ENCODE results near the gene HSPBAP1.

The HSPBAP1 gene, protein sequence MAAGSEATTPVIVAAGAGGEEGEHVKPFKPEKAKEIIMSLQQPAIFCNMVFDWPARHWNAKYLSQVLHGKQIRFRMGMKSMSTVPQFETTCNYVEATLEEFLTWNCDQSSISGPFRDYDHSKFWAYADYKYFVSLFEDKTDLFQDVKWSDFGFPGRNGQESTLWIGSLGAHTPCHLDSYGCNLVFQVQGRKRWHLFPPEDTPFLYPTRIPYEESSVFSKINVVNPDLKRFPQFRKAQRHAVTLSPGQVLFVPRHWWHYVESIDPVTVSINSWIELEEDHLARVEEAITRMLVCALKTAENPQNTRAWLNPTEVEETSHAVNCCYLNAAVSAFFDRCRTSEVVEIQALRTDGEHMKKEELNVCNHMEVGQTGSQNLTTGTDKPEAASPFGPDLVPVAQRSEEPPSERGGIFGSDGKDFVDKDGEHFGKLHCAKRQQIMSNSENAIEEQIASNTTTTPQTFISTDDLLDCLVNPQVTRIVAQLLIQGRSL

DNA sequence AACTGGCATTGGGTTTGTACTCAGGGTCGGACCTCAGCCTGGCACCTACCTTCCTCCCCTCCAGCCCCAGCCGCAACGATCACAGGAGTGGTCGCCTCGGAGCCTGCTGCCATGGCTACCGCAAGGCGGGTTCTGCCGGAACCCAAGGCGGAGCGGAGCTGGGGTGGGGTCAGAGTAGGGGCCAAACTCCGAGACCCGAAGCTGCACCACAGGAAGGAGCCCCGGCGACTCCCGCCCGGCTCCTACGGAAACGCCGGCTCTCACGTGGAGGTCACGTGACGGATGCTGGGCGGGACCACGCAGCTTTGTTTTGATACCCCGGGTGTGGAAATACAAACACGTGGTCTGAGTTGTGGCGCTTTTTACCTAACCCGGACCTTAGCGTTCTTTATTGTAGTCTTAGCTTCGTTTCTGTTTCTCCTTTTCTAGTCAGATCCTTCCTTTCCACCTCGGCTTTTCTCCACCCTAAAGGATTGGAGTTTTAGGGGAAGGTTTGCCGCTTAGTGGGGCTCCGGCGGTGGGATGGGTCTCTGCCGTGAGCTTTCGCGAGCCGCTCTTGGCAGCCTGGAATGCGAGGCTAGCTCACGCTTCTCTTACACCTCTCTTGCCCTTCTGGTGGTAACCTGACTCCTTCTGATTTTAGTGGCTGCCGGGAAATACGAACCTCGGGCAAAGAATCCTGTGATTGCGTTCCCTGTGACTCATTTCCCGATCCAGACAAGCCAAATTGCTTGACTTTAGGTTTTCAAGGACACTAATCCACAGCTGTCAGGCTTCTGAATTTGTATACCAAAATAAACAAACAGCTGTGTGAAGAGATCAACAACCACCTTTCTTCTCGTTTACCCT, at the start of gene HSPBAP1:
TSS of gene HSPBAP1 (minus strand) at position 264 of the 849 bp plus-strand sequence. CDS start at position 113, 151 bp downstream.
- DNase-seq: no peak

DNA sequence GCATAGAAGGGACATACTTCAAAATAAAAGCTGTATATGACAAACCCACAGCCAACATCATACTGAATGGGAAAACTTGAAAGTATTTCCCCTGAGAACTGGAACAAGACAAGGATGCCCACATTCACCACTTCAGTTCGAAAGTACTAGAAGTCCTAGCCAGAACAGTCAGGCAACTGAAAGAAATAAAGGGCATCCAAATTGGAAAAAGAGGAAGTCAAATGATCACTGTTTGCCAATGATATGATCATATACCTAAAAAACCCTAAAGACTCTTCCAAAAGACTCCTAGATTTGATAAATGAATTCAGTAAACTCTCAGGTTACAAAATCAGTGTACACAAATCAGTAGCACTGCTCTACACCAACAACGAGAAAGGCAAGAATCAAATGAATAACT, 42.0 kb upstream of the HSPBAP1 start:
- no peak for DNase-seq

DNA sequence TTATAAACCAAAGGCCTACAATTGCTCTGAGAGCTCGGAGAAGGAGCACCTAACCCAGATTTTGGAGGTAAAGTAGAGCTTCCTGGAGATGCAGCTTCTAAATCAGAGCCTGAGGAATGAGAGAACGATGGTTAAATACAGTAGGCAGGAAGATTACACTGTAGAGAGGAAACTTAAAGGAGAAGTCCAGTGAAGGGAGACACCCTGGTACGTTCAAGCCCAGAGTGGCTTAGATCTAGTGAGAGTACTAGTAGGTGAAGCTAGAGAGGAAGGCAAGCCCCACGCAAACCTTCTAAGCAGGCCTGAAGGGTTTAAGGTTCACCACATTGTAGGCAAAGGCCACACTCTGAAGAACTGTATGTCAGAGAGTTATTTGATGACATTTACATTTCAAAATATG, 34.6 kb upstream of the HSPBAP1 start:
- no peak for DNase-seq

DNA sequence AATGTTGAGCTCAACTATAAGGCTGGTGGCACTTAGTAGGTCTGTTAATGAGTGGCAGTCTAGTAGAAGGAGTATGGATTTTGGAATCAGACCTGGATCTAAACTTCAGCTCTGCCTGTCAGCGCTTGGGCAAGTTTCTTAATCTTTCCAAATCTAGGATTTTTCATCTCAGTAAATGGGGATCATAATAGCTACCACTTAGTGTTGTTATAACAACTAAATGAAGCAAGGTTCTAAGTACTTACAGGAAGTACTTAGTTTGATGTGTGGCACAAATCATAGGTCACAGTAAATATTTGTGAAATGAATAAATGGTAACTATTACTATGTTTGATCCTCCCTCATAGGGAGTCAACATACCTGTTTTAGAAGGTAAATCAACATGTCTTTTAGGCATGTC, 32.6 kb upstream of the HSPBAP1 start:
- DNase-seq: no peak

DNA sequence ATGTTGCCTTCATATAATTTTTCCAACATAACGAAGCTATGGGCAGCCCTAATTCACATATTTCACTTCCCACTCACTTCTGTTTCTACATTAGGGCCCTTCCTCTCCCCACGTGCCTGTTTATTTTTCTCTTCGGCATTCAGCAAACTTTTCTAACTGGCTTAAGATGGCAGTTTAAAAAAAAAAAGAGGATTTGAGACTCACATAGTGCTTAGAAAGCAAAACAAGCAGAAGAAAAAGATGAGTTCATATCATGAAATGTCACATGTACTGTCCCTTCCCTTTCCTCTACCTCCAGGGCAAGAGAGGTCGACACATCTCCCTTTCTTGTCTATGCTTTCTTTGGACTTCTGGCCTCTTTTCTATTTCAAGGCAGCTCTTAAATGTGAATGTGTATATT, 31.8 kb upstream of the HSPBAP1 start:
- DNase-seq: no peak

DNA sequence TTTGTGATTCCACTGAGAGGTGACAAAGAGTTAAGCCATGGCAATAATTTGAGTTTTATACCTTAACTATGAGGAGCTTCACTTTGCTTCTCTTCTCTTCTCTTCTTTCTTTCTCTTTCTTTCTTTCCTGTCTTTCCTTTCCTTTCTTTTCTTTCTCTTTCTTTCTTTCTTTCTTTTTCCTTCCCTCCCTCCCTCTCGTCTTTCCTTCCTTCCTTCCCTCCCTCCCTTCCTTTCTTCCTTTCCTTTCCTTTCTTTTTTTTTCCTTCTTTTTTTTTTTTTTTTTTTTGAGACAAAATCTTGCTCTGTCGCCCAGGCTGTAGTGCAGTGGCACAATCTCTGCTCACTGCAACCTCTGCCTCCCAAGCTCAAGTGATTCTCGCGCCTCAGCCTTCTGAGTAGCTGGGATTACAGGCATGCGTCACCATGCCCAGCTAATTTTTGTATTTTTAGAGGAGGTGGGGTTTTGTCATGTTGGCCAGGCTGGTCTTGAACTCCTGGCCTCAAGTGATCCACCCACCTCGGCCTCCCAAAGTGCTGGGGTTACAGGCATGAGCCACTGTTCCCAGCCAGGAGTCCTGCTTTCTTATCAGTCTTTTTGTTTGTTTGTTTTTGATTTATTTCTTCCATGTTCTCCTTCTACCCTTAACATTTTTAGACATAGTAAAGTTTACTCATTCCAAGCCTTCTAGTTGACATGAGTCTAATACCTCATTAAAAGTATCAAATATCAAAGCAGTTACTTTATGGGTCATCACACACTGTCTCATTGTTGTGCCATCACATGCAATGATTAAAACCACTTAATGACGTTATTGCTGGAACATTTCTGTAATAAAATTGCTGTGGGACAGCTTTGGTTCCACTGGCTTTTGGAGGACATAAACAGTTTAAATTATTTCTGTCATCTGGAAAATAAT, 31.1 kb upstream of the HSPBAP1 start:
- DNase-seq: no peak

DNA sequence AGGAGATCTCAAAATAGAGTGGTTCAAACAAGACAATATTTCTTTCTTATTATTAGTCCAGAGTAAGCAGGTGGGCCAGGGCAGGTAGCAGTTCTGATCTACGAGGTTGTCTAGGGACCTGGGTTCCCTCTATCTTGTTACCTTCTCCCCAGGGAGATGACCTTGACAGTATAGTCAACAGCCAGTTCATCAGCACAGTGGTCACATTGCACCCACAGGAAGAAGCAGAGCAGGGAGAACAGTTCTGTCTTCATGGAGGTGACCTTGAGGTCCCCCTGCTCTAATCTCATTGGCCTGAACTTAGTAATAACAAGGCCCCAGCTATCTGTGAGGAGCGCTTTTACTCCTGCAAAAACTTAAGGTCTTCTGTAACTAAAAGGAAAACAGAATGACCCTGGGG, 23.0 kb upstream of the HSPBAP1 start:
- DNase-seq: no peak

DNA sequence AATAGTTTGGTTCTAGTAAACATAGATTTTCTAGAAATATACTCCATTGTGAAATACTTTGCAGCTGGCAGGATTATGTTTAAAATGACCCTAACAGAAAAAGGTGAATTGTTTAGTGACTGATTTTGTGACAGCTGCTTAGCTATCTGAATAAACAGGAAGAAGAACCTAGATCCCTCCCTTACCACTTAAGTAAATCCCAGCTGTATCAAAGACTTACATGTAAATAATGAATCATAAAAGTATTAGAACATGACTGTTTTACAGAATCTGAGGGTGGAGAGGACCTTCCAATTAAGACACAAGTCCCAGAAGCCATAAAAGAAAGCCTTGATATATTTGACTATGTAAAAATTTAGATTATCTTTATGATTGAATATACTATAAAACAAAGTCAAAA, 17.1 kb upstream of the HSPBAP1 start:
- no peak for DNase-seq

DNA sequence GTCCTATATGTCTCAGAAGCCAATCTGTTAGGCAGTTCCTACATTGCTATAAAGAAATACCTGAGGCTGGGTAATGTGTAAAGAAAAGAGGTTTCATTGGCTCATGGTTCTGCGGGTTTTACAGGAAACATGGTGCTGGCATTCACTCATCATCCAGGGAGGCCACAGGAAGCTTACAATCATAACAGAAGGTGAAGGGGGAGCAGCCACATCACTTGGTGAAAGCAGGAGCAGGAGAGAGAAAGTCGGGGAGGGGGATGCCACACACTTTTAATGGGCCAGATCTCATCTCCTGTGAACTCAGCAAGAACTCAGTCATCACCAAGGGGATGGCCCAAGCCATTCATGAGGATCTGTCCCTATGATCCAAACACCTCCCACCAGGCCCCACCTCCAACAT, 10.3 kb upstream of the HSPBAP1 start:
- no peak for DNase-seq

DNA sequence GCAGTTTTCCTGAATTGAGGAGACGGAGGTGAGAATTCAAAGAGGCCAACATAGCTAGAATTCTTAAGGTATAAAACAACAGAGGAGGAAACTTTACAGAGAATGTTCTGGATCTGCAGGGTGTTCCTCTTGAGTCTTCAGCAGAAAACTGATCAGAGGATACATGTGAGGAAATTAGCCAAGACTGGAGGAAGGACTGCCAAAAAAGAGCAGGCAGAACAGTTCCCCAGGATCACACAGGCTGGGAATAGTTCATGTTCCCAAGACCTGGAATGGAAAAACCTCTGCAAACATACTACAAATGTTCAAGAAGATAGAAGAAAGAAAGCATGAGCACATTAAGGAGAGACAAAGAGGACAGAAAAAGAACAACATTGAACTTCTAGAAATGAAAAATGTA, 8.7 kb upstream of the HSPBAP1 start:
- DNase-seq: no peak

DNA sequence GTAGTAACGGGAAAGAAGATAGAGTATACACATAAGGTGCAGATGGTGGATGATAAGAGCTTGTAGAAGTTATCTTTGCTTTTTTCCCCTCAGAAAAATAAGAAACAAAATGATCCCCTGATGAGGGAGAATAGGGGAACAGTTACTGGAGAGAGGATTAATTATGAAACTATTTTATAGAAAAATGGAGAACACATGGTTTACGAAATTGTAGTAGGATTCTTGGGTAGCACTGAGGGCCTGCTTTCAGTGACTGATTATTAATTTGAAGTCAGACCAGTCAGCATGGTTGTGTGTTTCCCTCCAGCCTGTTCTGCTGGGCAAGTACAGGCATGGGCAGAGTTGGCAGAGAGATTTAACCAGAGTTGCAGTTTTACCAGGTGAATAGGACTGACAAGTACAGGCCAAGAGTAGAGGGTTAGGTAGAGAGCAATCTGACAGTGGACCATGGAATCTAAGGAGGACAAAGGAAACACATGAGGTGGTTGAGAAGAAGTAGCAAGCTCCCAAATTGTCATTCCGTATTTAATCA, 7.1 kb upstream of the HSPBAP1 start:
- no peak for DNase-seq

DNA sequence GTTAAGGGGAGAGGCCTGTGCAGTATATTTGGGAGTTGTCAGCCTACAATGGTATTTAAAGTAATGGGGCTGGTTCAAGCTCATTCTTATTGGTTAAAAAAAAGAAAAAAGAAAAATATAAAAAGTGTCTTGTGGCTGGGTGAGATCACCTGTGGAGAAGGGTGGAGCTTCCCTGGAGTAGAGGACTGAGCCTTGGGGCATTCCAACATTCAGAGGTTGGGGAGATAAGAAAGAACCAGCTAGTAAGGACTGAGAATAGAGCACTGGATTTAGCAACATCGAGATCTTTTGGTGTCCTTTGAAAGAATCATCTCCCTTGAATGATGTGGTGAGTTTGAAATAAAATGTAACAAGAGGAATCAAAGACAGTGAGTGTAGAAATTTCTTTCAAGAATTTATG, 6.4 kb upstream of the HSPBAP1 start:
- no peak for DNase-seq

DNA sequence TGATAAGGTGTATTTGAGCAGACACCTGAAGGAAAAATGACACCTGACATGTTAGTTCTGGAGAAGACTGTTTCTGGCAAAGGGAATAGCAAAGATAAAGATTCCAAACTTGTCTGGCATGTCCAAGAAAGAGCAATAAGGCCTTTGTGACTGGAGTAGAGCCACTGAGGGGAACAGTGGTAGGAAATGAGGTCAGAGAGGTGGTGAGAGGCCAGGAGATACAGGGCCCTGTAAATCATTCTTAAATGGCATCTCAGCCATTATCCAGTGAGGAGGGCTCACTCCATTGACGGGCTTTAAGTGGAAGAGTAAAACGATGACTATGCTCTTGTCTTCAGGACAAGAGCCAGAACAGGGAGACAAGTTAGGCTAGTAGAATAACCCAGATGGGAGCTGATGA, 5.7 kb upstream of the HSPBAP1 start:
- DNase-seq: no peak

DNA sequence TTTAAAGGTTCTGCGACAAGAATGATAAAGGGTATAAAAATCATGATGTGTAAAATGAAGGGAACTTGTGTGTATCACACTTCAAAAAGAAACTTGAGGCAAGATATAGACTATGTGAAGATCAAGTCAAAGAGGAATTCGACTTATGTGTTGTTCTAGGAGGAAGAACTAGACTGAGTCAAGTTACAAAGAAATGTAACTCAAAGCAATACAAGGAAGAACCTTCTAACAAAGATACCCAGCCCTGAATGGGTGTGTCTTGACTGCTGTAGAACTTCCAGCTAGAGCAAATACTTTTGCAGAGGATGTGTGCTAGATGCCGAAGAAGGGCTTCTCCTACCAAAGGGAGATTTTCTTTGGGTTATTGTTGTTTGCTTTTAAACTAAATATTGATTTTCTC, 3.7 kb upstream of the HSPBAP1 start:
- DNase-seq: no peak

DNA sequence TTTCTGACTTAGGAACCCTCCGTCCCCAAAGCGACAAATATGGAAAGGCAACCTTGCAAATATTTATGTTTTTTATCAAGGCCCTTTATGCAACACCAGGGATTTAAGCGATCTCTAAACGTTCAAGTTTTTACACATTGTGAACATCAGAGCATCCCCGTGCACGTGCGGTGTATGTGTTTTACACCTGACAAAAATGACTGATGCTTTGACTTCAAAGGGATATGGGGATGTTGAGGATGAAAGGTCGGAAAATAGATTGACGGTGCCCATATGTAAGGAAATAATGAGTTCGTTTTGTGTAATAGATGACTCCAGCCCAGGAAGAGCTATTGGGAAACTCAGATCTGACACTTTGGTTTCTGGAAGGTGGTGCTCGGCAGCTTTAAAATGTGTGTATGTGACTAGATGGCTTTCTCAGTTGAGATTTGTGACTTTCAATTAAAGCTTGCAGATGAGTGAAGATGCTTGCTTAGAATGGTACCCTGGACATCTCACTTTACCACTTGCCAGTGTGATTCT, 2.1 kb upstream of the HSPBAP1 start:
- no peak for DNase-seq

DNA sequence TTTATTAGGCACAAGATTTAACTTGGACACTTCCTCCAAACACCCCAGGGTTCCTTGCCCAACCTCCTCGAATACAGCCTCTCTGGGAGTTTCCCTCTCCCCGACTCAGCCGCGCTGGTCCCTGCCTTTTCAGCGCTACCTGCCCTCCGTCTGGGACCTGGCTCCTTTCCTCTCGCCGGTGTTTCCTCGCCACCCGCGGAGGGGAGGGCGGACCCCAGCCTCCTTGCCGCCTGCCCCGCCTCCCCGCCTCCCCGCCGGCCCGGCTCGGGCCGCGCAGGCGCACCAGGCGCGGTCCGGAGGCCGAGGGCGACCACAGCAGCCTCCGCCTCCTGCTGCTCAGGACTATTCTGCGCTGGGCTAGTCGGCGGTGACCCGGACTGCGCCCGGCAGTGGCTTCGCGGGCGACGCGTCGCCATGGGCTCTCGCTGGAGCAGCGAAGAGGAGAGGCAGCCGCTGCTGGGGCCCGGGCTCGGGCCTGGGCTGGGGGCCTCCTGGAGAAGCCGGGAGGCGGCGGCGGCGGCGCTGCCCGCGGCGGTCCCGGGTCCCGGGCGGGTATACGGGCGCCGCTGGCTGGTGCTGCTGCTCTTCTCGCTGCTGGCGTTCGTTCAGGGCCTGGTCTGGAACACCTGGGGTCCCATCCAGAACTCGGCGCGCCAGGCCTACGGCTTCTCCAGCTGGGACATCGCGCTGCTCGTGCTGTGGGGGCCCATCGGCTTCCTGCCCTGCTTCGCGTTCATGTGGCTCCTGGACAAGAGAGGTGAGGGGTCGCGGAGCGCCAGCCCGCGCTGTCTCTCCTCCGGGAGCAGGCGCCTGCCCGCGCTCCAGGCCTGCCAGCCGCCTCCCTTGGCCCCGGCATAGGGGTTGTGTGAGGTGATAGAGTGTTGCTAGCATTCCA, 1.4 kb upstream of the HSPBAP1 start, which contains the start of gene SLC49A4:
TSS of gene SLC49A4 (plus strand) at position 291 of the 895 bp plus-strand sequence. CDS start at position 415, 124 bp downstream.
- no peak for DNase-seq

DNA sequence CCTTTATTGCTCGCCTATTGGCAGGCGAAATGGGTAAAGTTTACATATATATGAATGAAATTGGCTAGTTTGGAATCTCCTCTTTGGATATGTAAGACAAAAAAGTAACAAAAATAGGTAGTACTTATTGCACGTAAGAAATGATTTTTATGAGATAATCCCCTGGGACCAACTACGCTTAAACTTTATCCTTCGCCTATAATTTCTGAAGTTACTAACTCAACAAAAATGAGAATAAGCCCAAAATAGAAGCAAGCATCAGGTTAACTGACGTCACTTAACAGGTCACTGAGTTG, 800 bp upstream of the HSPBAP1 start:
- no peak for DNase-seq

DNA sequence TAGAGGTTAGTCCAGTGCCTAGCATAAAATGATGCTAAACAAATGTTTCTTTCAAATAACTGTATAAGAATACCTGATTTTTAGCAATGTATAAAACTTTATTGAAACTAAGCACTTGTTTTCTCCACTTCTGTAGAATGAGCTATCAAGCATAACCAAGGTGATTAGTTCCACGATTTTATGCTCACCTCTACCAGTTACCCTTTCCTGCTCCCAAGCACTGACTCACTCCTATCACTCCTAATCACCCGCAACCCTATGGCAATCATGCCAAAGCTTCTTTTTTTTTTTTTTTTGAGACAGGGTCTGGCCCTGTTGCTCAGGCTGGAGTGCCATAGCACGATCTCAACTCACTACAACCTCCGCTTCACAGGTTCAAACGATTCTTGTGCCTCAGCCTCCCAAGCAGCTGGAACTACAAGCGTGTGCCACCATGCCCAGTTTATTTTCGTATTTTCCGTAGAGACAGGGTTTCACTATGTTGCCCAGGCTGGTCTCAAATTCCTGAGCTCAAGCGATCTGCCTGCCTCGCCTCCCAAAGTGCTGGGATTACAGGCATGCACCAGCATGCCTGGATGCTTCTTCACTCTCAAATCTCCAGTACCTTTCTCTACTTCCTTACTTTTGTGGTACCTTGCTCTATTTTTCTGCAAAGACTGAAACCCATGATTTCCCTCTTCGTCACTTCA, 3.9 kb downstream of the HSPBAP1 start:
- no peak for DNase-seq

DNA sequence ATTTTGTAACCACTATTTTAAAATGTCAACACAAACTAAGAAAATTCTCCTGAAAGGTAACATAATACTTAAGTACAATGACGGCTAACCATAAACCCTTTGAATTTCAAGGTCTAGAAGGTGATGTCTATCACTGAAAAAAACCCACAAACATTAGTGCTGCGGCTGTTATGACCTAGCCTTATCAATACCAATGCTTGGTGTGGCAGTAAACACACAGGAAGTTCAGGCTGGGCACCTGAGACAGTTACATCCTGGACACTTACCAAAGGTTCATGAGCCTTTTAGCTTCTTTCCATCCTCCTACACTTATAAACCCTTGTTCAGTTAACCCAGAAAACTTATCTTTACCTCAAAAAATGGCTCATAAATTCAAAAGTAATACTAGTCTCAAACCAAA, 5.8 kb downstream of the HSPBAP1 start:
- DNase-seq: no peak

DNA sequence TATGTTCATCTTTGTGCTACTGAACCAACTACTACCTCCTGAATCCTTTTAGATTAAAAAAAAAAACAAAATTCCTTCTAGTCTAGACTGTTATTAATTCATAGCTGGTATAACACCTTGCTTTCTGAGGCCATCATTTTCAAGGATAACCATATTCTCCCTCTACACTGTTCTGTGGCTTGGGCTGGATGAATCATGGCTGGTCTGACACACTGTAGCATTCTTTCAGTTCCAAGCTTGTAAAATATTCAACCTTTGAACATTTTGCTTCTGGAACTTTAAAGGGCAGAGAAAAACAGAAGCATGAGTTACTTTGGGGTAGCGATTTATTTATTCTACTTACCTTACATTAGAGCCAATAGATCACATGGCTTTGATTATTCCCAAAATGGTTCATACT, 7.6 kb downstream of the HSPBAP1 start:
- no peak for DNase-seq

DNA sequence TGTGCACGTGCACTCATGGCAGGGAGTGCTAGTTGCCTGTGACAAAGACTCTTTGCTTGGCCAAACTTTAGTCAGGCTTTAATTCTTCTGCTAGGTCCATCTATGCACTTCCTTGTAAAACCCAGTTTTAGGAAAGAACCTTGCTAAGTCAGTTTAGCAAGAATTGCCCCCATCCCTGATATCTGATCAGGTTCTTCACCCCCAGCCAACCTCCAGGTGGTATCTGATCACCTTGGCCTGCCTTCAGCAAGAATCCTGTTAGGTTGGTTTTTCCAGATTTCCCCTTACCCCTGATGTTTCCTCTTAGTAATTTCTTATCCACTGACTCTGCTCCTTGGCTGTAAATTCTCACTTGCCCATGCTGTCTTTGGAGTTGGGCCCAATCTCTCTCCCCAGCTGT, 8.4 kb downstream of the HSPBAP1 start:
- no peak for DNase-seq
